CD4-positive, alpha-beta T cell treated with Interferon gamma for 1 hour (primary cell): ENCODE results near the gene AICDA.
"Not testable (repeated sequence)": the region's sequence is repeated elsewhere in the genome, so short reads cannot be mapped to it uniquely, and the experiment has no call there.

ENCODE experiments used
- DNase-seq: peaks from one replicate; pipeline ENCODE4 v3.0.0-alpha.2; 2020

The AICDA gene

GRCh38 chr12:8612629-8613028, at the start of gene AICDA:
Gene AICDA, minus strand, starts transcription at chr12:8612859. Its CDS starts 92 bp downstream, at chr12:8612767.
- DNase-seq, result no peak

GRCh38 chr12:8661751-8662150, 49.1 kb upstream of the AICDA start:
- no peak for DNase-seq

DNA sequence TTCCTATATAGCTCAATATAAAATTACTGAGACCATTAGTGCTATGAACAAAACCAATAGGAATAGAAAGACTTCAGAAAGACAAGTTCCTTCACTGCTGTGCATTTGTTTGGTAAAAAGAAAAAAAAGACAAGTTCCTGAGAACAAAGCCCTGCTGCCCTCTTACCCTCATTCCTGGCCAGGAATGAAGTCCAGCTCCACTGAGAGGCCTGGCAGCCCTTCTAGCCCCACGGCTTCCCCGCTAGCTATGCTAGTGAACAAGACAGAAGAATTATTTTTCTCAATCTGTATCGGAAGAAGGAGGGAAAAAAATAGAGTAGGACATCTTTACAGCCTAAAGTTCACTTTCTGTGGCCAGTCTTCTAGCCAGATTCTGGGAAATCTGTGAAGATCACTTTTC, 48.4 kb upstream of the AICDA start:
- DNase-seq, result no peak

DNA sequence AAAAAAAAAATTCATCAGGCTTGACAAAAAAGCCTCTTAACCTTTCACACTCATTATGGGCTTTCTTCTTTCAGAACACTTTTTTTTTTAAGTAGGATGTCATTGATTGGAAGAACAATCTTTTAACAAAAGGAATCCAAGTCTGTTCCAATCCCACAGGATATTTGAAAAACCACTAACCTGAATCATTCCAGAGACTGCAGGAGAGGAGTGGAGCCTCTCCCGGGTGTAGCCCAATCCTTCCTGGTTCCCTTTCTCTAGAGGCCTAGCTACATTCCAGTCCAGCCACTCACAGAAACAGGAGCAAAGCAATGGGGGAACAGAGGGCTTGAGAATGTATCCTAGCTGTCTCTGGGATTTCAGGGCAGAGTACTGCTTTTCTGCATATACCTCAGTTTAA, 45.7 kb upstream of the AICDA start:
- no peak for DNase-seq

DNA sequence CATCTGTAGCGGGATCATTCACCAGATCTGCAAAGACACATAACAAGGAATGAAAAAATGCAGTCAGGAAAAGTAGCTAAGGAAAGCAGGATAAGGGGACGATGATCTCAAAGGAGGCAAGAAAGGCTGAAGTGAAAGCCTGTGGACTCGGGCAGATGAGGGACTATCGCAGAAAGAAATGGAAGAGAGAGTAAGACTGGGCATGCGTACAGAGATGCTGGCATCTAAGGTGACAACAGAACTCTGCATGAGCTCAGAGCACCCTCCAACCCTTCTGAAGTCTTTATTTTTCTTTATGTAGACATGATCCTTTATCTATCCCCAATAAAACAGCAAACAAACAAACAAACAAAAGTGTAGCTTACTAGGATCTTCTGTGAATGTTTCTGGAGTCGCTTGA, 42.8 kb upstream of the AICDA start:
- DNase-seq, result no peak

DNA sequence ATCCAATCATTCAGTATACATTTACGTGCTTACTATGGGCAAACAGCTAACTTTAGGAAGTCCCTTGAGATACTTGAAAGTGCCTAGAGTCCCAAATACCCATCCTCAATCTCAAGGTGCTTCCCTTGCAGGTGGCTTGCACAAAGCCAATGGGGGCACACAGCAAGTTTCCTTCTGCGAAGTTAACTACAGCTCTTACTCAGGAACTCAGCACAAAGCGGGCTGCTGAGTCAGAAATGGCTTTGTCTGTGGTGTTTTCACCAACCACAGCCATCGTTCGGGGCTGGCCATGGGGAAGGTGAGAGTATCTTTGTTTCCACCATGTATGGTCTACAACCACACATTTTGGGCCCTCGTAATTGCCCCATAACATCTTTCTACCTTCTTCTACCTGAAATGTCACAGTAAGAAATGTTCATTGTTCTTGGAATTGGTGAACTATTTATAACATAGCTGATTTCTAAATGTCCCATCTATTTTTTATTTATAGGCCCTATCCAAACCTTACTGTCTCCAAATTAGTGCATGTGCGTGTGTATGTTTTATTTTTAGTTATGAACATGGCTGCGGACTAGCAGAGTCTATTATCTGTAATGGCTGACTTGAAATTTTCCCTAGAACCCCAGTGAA, 36.0 kb upstream of the AICDA start:
- no peak for DNase-seq

DNA sequence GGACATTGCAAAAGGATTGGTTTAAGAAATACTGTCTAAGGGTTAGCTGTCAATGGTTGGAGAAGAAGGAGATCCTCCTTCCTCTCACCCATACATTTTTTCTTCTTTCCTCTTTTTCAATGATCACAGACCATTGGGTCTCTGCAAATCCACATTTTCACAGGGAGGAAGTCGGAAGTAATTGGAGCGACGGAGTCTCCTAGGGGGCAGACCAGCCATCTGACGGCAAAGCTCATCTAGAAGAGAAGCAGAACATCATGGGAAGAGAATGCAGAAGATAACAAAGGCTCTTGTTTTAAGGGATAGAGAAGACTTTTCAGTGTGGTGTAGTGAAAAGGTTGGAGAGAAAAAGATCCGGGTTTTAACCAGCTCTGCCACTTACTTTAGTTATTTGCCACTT, 35.3 kb upstream of the AICDA start:
- DNase-seq, result no peak

DNA sequence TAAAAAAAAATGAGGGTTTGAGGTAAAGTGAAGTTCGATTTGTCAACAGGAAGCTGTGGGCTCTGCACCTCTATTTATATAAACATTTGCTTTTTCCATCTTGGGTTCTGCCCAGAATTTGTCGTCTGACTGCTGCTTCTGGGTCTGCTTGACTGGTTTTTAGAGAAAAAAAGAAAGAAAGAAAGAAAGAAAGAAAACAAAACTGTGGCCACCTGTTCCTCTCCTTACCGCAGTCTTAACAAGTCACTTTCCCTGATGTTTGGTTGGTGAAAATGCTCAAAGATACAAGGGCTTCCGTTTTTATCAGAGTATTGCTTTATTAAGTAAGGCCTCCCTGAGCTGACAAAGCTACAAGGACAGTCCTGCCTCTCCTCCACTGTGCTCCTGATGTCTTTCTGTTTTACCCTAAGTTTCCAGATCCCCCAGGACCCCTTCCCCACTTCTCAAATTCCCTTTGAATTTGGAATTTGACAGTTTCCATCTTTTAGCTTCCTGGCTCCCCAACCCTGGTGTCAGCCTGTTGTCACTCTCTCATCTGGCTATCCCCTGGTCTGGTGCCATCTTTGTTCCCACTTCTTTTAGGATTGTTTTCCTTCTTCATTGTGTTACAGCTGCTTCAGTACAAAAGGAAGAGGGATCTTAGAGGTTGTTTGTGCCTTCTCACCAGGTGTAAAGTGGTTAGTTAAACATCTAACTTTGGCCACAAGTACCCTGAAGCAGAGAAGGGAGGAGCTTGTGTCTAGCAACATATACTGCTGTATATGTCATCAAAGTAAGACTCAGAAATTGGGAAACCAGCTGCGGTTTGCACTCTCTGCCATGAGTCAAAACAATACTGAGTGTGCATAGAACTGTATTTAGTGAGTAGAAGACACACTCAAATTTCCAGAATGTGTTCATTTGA, 31.9 kb upstream of the AICDA start:
- DNase-seq, result peak; percentile 11

GRCh38 chr12:8642775-8643174, 30.1 kb upstream of the AICDA start:
- no peak for DNase-seq

DNA sequence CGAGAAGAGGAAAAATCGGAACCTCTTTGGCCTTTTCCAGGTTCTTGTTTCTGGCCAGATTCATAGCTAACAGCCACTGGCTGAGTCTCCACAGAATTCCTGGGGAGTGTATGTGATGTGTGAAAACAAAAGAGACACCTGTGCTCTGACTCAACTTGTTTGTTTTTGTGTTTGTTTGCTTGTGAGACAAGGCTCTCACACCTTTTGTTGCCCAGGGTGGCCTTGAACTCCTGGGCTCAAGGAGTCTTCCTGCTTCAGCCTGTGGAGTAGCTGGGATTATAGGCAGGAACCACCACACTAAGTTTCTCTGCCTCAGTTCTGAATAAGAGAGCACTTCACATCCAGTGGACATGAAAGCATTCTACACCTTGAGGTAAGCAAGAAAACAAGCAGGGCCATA, 27.3 kb upstream of the AICDA start:
- DNase-seq, result no peak

GRCh38 chr12:8638951-8639350, 26.3 kb upstream of the AICDA start:
- DNase-seq, result no peak

DNA sequence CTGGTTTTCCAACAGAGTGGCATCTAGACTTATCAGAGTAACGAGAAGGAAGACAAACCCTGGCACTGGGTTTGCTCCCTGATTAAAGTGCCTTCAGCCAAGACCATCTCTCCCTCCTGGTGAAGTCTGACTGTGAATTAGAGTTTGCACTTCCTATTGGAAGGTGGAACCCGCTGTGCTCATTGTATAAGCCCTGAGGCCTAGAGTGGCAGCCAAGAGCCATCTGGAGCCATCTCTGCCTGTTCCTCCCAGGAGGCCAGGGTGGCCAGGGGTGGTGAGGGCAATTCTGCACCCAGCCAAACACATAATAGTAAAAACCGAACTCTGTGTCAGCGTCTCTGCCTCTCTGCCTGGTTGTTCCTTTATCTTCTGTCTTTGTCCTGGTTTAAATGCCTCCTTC, 25.0 kb upstream of the AICDA start:
- no peak for DNase-seq

- DNase-seq, result no peak
Observed at GRCh38 chr12:8637244-8637643, 24.6 kb upstream of the AICDA start.

- no peak for DNase-seq
Observed at GRCh38 chr12:8636581-8636980, 23.9 kb upstream of the AICDA start.

DNA sequence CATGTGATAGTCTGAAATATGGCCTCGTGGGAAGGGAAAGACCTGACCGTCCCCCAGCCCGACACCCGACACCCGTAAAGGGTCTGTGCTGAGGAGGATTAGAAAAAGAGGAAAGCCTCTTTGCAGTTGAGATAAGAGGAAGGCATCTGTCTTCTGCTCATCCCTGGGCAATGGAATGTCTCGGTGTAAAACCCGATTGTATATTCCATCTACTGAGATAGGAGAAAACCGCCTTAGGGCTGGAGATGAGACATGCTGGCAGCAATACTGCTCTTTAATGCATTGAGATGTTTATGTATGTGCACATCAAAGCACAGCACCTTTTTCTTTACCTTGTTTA, 23.3 kb upstream of the AICDA start:
- not testable (repeated sequence) for DNase-seq

- not testable (repeated sequence) for DNase-seq
Observed at GRCh38 chr12:8635342-8636006, 22.8 kb upstream of the AICDA start.

GRCh38 chr12:8630131-8630530, 17.5 kb upstream of the AICDA start:
- no peak for DNase-seq

DNA sequence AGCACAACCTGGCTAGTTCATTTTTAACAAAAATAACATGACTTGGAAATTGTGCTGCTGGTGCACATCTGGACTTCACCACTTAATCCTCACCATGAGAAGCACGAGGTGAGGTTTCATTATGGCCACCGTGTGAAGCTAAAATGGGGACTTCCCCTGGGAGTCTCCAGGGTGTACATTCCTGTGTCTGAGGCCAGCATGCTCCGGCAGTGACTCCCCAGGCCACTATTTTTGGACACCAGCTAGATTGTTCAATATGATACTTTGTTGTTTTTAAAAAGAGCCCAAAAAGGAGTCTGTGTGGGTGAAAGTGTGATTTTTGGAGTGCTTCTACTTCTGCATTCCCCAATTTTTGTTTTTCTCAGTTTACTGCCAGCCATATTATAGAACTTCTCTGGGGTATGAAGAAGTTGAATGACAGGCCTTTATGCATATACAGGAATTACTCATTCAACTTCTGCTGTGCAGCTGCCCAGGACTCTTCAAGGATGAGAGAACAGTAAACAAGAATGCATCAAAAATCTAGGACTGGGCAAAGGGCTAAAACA, 16.9 kb upstream of the AICDA start:
- no peak for DNase-seq

DNA sequence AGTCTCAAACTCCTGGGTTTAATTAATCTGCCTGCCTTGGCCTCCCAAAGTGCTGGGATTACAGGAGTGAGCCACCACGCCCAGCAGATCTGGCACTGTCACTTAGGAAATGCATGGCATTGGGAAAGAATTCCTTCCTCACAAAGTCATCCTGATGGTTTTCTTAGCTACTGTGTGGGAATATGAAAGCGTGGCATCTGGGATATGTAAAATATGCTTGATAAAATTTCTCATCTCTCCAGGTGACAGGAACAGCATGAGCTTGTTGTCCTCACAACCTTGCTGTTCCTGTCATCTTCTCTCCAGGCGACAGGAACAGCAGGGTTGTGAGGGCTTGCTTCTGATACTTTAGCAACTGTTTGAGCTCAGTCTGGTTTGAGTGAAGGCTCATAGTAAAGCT, 16.1 kb upstream of the AICDA start:
- DNase-seq, result no peak

GRCh38 chr12:8624750-8625149, 12.1 kb upstream of the AICDA start:
- not testable (repeated sequence) for DNase-seq

GRCh38 chr12:8622646-8623045, 10.0 kb upstream of the AICDA start:
- DNase-seq, result no peak

DNA sequence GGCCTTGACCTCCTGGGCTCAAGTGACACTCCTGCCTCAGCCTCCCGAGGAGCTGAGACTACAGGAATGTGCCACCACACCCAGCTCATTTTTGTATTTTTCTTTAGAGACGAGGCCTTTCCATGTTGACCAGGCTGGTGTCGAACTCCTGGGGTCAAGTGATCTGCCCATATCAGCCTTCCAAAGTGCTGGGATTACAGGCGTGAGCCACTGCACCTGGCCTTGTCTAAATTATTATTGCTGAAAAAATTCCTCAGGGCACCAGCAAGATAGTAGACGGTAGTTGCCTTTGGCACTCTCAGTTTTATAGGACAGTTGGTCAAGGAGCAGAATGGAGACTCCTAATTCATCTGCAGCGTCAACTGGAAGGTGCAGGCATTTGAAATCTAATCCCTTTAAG, 2.5 kb upstream of the AICDA start:
- no peak for DNase-seq

GRCh38 chr12:8613881-8614280, 1.2 kb upstream of the AICDA start:
- DNase-seq, result not testable (repeated sequence)

DNA sequence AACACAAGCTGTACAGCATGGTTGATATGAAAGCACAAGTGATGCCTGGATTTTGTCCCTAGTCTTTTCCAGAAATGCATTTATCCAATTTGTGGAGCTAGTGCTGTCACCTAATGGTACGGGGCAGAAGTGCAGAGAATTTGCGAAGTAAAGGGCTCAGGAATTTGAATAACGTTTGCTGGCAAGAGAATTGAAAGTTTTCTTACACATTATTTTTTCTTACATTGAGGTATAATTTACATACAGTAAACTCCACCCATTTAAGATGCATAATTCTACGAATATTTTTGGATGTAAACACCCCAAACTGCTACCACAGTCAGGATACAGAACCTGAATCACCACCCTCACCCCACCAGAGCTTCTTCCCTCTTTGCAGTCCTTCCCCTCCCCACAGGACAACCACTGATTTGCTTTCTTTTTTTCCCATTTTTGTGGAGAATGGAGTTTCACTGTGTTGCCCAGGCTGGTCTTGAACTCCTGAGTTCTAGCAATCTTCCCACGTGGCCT, 3.5 kb downstream of the AICDA start:
- DNase-seq, result no peak
